Activated gamma-delta T cell (primary cell): ENCODE data around the gene NDUFS6.
A peak's percentile ranks its signal among the peaks of the same experiment; 100 is the strongest.
"Not testable (repeated sequence)": the region's sequence is repeated elsewhere in the genome, so short reads cannot be mapped to it uniquely, and the experiment has no call there.

Experiments used
- DNase-seq: peaks from one replicate; lab custom pipeline; 2025; lab: John Stamatoyannopoulos, UW

The NDUFS6 gene

GRCh38 chr5:1815881-1816292 is 14.7 kb downstream of the NDUFS6 start:
- no peak for DNase-seq

GRCh38 chr5:1816495-1817089 is 15.4 kb downstream of the NDUFS6 start:
- DNase-seq, result not testable (repeated sequence)

GRCh38 chr5:1817261-1818043 is 16.2 kb downstream of the NDUFS6 start:
- DNase-seq, result no peak

GRCh38 chr5:1818784-1819183 is 17.6 kb downstream of the NDUFS6 start:
- DNase-seq, result no peak

- DNase-seq, result no peak
These were observed 18.3 kb downstream of the NDUFS6 start for GRCh38 chr5:1819458-1819857.

GRCh38 chr5:1820381-1820780 is 19.2 kb downstream of the NDUFS6 start:
- no peak for DNase-seq

GRCh38 chr5:1820926-1821325 is 19.7 kb downstream of the NDUFS6 start:
- no peak for DNase-seq

GRCh38 chr5:1821862-1822261 is 20.7 kb downstream of the NDUFS6 start:
- no peak for DNase-seq

GRCh38 chr5:1823381-1824034 is 22.3 kb downstream of the NDUFS6 start:
- no peak for DNase-seq

- DNase-seq, result no peak
These were observed 23.1 kb downstream of the NDUFS6 start for GRCh38 chr5:1824109-1824821.

- no peak for DNase-seq
These were observed 24.0 kb downstream of the NDUFS6 start for GRCh38 chr5:1824903-1825841.

- DNase-seq, result no peak
These were observed 25.2 kb downstream of the NDUFS6 start for GRCh38 chr5:1826235-1826980.

GRCh38 chr5:1827025-1827885 is 26.0 kb downstream of the NDUFS6 start:
- DNase-seq, result no peak

- DNase-seq, result peak; percentile 13
These were observed 26.7 kb downstream of the NDUFS6 start for GRCh38 chr5:1827886-1828397.

- DNase-seq, result no peak
These were observed 29.5 kb downstream of the NDUFS6 start for GRCh38 chr5:1830571-1831228.

- DNase-seq, result no peak
These were observed 30.1 kb downstream of the NDUFS6 start for GRCh38 chr5:1831257-1831656.

- no peak for DNase-seq
These were observed 30.6 kb downstream of the NDUFS6 start for GRCh38 chr5:1831677-1832313.

- DNase-seq, result no peak
These were observed 31.5 kb downstream of the NDUFS6 start for GRCh38 chr5:1832511-1833250.
